ENCODE results near the gene TUBB2A. TPM values are rescaled to one million over a fixed set of nuclear protein-coding genes. Genes with fewer than 3 reads are reported as not detected.

The TUBB2A gene
- total RNA-seq, 1 experiment from 2014 or later: 70.2 TPM

DNA sequence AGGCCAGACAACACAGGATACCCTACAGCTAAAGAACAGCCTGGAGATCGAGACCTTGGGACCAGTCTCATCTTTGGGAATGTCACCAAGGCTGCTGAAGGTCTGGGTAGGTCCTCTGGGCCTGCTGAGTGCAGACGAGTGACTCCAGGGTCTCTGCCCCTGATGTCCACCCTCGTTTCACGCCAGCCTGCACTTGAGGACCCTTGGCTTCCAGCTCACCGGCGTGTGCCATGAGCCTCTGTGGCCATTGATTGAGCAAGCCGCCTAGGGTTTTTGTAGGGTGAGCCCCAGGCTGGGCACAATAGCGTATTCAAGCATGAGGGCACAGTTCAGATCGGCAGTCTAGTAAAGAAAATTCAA is 34.5 kb downstream of the TUBB2A start:
- Histone ChIP-seq H3K9me3 (ENCODE audit: low read length) (no peaks in the 10 kb centered on the region), H3K9ac (ENCODE audit: low read length) (no peak overlapping the region), H4K20me1 (ENCODE audit: low read length) (no peaks in the 10 kb centered on the region), H3F3A (ENCODE audit: low read length, unreplicated experiment) (no peaks in the 10 kb centered on the region), H3K27me3 (ENCODE audit: low read length) (no peaks in the 10 kb centered on the region), H3K4me3 (ENCODE audit: low read length) (no peak overlapping the region), H3K79me2 (ENCODE audit: low read length) (peaks cover 11% of the 10 kb centered on the region), H2AFZ (ENCODE audit: low read length) (no peak overlapping the region), H3K36me3 (ENCODE audit: low read depth, low read length) (no peaks in the 10 kb centered on the region), H3K4me1 (ENCODE audit: insufficient read depth, low read length) (peaks cover 23% of the 10 kb centered on the region), H3K27ac (ENCODE audit: low read length) (no peak overlapping the region), H3K9me2 (replicated peaks; ENCODE audit: low read length) (no peaks in the 10 kb centered on the region), H3K4me2 (ENCODE audit: low read length) (no peak overlapping the region)
- ATAC-seq (no peak), DNase-seq (no peak)
- no TSS peak for BruUV-seq (replicated peaks)
- POLR2A ChIA-PET (ENCODE audit: unreplicated experiment): no interaction called here
- intact Hi-C loops (cut with micrococcal nuclease): no loop called here
- TF ChIP-seq, protein P1, sequence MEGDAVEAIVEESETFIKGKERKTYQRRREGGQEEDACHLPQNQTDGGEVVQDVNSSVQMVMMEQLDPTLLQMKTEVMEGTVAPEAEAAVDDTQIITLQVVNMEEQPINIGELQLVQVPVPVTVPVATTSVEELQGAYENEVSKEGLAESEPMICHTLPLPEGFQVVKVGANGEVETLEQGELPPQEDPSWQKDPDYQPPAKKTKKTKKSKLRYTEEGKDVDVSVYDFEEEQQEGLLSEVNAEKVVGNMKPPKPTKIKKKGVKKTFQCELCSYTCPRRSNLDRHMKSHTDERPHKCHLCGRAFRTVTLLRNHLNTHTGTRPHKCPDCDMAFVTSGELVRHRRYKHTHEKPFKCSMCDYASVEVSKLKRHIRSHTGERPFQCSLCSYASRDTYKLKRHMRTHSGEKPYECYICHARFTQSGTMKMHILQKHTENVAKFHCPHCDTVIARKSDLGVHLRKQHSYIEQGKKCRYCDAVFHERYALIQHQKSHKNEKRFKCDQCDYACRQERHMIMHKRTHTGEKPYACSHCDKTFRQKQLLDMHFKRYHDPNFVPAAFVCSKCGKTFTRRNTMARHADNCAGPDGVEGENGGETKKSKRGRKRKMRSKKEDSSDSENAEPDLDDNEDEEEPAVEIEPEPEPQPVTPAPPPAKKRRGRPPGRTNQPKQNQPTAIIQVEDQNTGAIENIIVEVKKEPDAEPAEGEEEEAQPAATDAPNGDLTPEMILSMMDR (conservative IDR thresholded peaks at IDR 0.05; ENCODE audit: low read depth, low read length): no peak
- TF ChIP-seq EZH2phosphoT487 (IDR thresholded peaks at IDR 0.05; ENCODE audit: borderline replicate concordance, low read length): no peak
- TF ChIP-seq EZH2 (IDR thresholded peaks at IDR 0.05; ENCODE audit: low read length, unreplicated experiment): no peak
- CTCF ChIA-PET: interaction anchor here (1.2 kb wide), 1 partner anchor 34 kb away, joined by 4 read pairs; the partner anchor contains the start of gene TUBB2A

DNA sequence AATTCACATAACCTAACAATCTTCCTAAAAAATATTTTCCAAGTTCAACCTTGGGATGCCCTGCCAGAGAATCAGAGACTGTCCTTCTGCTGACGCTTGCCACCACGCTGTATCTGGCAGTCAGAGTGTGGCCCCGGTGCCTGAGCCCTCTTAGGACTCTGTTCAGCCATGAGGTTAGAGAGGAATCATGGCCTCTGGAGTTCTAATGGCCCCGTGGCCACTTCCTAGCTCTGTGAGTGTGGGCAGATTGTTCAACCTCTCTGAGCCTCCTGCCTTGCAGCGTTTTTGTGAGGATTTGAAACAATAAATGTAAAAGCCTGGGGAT is 36.6 kb downstream of the TUBB2A start:
- ChIA-PET POLR2A (ENCODE audit: unreplicated experiment) (interaction anchor here (0.6 kb wide), 1 partner anchor 41 kb away, joined by 6 read pairs; no protein-coding TSS in a partner anchor), CTCF (no interaction called here)
- ATAC-seq (no peak), DNase-seq (no peak)
- Histone ChIP-seq H3K9me2 (replicated peaks; ENCODE audit: low read length) (no peaks in the 10 kb centered on the region), H3F3A (ENCODE audit: low read length, unreplicated experiment) (no peaks in the 10 kb centered on the region), H3K9me3 (ENCODE audit: low read length) (no peaks in the 10 kb centered on the region), H4K20me1 (ENCODE audit: low read length) (no peaks in the 10 kb centered on the region), H3K4me2 (ENCODE audit: low read length) (peak overlapping the region; percentile 85), H2AFZ (ENCODE audit: low read length) (no peak overlapping the region), H3K4me3 (ENCODE audit: low read length) (no peak overlapping the region), H3K36me3 (ENCODE audit: low read depth, low read length) (no peaks in the 10 kb centered on the region), H3K79me2 (ENCODE audit: low read length) (peaks cover 11% of the 10 kb centered on the region), H3K4me1 (ENCODE audit: insufficient read depth, low read length) (peaks cover 32% of the 10 kb centered on the region), H3K9ac (ENCODE audit: low read length) (no peak overlapping the region), H3K27me3 (ENCODE audit: low read length) (no peaks in the 10 kb centered on the region), H3K27ac (ENCODE audit: low read length) (no peak overlapping the region)
- TF ChIP-seq, protein P1 (conservative IDR thresholded peaks at IDR 0.05; ENCODE audit: low read depth, low read length): no peak
- TF ChIP-seq EZH2 (IDR thresholded peaks at IDR 0.05; ENCODE audit: low read length, unreplicated experiment): no peak
- TF ChIP-seq EZH2phosphoT487 (IDR thresholded peaks at IDR 0.05; ENCODE audit: borderline replicate concordance, low read length): no peak
- intact Hi-C loops (cut with micrococcal nuclease): no loop called here
- BruUV-seq (replicated peaks): no TSS peak

DNA sequence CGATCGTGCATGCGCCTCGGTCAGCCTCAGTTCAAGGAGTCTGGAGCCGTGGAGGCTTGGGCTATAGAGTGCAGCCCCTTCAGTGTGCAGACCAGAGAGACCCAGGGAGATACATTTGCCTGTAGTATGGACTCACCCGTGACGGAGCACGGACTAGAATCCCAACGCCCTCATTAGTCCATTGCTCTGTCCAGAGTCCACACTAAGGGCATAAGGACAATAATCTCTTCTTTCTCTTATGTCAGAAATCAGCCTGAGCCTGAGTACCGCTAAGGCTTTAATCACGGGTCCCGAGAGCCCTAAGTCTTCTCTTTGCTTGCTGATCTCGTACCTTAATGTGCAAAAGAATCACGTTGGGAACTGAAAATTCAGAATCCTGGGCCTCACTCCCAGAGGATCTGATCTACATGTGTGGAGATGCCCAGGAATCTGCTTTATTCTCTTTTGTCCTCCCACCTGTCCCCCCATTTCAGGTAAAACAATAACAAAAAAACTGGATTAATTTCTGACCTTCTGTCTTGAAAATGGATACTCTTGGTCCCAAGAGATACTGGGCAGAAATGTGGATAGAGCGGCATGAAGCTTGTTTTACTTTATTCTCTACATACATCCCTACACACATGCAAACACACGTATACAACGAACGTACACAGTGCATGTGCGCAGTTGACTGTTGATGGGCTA is 38.2 kb downstream of the TUBB2A start:
- H3F3A ChIP-seq (ENCODE audit: low read length, unreplicated experiment): no peaks in the 10 kb centered on the region
- peak overlapping the region; percentile 65 for H2AFZ ChIP-seq (ENCODE audit: low read length)
- ChIA-PET CTCF (interaction anchor here (0.7 kb wide), 2 partner anchors 55 to 83 kb away, joined by 3 to 4 read pairs; no protein-coding TSS in a partner anchor), POLR2A (ENCODE audit: unreplicated experiment) (no interaction called here)
- no peaks in the 10 kb centered on the region for H4K20me1 ChIP-seq (ENCODE audit: low read length)
- intact Hi-C loops (cut with micrococcal nuclease): loop anchor here (2.0 to 5.0 kb wide), 2 partner anchors 50 to 122 kb away; partner anchors contain the start of genes NQO2 and RIPK1
- H3K27me3 ChIP-seq (ENCODE audit: low read length): no peaks in the 10 kb centered on the region
- H3K4me1 ChIP-seq (ENCODE audit: insufficient read depth, low read length): peaks cover 32% of the 10 kb centered on the region
- H3K9me3 ChIP-seq (ENCODE audit: low read length): no peaks in the 10 kb centered on the region
- TSS peak; percentile 53 for BruUV-seq (replicated peaks)
- H3K36me3 ChIP-seq (ENCODE audit: low read depth, low read length): peaks cover 3% of the 10 kb centered on the region; the same call in 1 of the 2 replicates
- no peaks in the 10 kb centered on the region for H3K9me2 ChIP-seq (replicated peaks; ENCODE audit: low read length)
- DNase-seq (peak; percentile 35), ATAC-seq (peak; percentile 42)
- H3K9ac ChIP-seq (ENCODE audit: low read length): peak overlapping the region; percentile 91
- peaks cover 11% of the 10 kb centered on the region for H3K79me2 ChIP-seq (ENCODE audit: low read length)
- H3K4me2 ChIP-seq (ENCODE audit: low read length): peak overlapping the region; percentile 85
- peak overlapping the region; percentile 91 for H3K27ac ChIP-seq (ENCODE audit: low read length)
- TF ChIP-seq EZH2 (IDR thresholded peaks at IDR 0.05; ENCODE audit: low read length, unreplicated experiment) (no peak), EZH2phosphoT487 (IDR thresholded peaks at IDR 0.05; ENCODE audit: borderline replicate concordance, low read length) (no peak)
- TF ChIP-seq, protein P1 (conservative IDR thresholded peaks at IDR 0.05; ENCODE audit: low read depth, low read length): no peak
- peak overlapping the region; percentile 88 for H3K4me3 ChIP-seq (ENCODE audit: low read length)
